Activated CD8-positive, alpha-beta T cell treated with anti-CD3 and anti-CD28 coated beads for 36 hours (primary cell): ENCODE measurements around the gene SPACA6. TPM values are rescaled to one million over a fixed set of nuclear protein-coding genes. Genes with fewer than 3 reads are reported as not detected.

Experiments
- ATAC-seq: fragments of 200-7000 bp; cut with Tn5 transposase; one replicate; pipeline ENCODE4 v1.10.0; 2021; ENCODE audit warnings: mild to moderate bottlenecking, moderate library complexity
- CTCF ChIA-PET: fragments of 350-600 bp; sonication (Branson Sonifier 250); formaldehyde crosslinking; loops from one replicate; lab custom pipeline; 2021; ENCODE audit warnings: antibody characterized with exemption; lab: Charles Lee
- POLR2A ChIA-PET: fragments of 350-600 bp; sonication (Branson Sonifier 250); formaldehyde crosslinking; loops from one replicate; lab custom pipeline; 2021; ENCODE audit warnings: antibody characterized with exemption; lab: Charles Lee
- DNase-seq: peaks from one replicate; pipeline ENCODE4 v3.0.0-alpha.2; 2020
- H3K27ac Mint-ChIP-seq: one replicate; pipeline ENCODE4 v1.8.0; 2021; ENCODE audit warnings: mild to moderate bottlenecking, mixed read lengths
- H3K27me3 Mint-ChIP-seq: one replicate; pipeline ENCODE4 v1.8.0; 2021; ENCODE audit warnings: mixed read lengths
- H3K36me3 Mint-ChIP-seq: one replicate; pipeline ENCODE4 v1.8.0; 2021; ENCODE audit warnings: low read depth, mixed read lengths
- H3K4me1 Mint-ChIP-seq: one replicate; pipeline ENCODE4 v1.8.0; 2021; ENCODE audit warnings: low read depth, mixed read lengths
- H3K4me3 Mint-ChIP-seq: one replicate; pipeline ENCODE4 v1.8.0; 2021; ENCODE audit warnings: mild to moderate bottlenecking, moderate library complexity, mixed read lengths
- H3K9me3 Mint-ChIP-seq: one replicate; pipeline ENCODE4 v1.8.0; 2021; ENCODE audit warnings: mixed read lengths
- CTCF ChIP-seq: fragments of 200-600 bp; IDR thresholded peaks from one replicate; pipeline ENCODE4 v1.8.0; 2022; ENCODE audit warnings: antibody characterized with exemption, mild to moderate bottlenecking
- intact Hi-C: fragments of 100-400 bp; cut with micrococcal nuclease; formaldehyde crosslinking; loops from one replicate; pipeline ENCODE4 v1.10.0; 2022
- total RNA-seq, 2 experiments: library from RNA; stranded (reverse); gene quantifications; one replicate each; pipeline ENCODE4 v1.2.3, GENCODE V29; 2021

SPACA6 gene
- total RNA-seq, 2 experiments from 2014 or later, result 2.4 to 4.6 TPM

DNA sequence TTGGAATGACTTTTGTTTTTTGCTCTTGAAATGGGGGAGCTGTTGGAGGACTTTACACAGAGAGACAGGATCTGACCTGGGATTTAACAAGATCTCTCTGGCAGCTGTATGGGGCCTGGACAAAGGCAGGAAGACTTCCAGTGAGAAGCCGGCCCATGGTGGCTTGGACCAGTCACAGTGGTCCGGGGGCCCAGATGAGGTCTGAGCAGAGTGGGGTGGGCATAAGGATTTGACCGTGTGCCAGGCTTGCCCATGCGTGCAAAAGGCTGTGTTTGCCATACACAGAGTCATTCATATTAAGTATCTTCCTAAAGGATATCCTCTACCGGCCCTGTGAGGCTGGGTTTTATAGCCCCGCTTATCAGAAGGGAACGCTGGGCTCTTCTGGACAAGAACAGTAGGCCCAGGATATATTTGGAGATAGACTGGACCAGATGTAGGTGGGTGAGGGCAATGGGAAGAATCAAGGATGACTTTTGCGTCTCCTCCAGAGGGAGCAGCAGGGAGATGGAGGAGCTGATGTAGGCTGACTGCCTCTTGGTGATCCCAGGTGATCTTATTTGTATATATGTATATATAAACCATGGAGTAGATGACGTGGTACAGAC, 4.1 kb downstream of the SPACA6 start:
- DNase-seq, result no peak
- H3K4me3 Mint-ChIP-seq, result no peak overlapping the region
- intact Hi-C loops, result no loop called here
- no peak overlapping the region for H3K27ac Mint-ChIP-seq
- ChIA-PET POLR2A (no interaction called here), CTCF (no interaction called here)
- H3K4me1 Mint-ChIP-seq, result no peaks in the 10 kb centered on the region
- no peak for TF ChIP-seq CTCF
- peaks cover 2% of the 10 kb centered on the region for H3K9me3 Mint-ChIP-seq
- no peaks in the 10 kb centered on the region for H3K27me3 Mint-ChIP-seq
- H3K36me3 Mint-ChIP-seq, result no peaks in the 10 kb centered on the region
- ATAC-seq, result no peak

DNA sequence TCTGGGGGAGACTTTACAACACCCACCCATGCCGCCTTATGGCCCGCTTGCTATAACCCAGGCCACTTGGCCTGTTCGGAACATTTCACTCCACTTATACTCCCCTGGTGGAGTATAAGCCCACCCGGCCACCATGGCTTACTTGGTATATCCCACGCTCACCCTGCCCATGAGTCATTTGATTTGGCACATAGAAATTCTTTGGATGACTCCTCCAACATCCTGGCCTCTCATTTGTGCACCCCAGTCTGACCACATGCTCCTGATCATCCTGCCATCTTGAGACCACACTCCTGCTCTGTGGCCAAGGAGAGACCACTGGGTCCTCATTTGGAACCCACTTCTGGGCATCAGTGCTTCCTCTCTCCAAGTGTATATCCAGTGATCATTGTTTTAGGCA, 5.2 kb downstream of the SPACA6 start:
- CTCF ChIA-PET, result no interaction called here

GRCh38 chr19:51699170-51699569, 6.0 kb downstream of the SPACA6 start:
- TF ChIP-seq CTCF, result no peak
- DNase-seq (no peak), ATAC-seq (no peak)
- no peak overlapping the region for H3K27ac Mint-ChIP-seq
- H3K27me3 Mint-ChIP-seq, result peaks cover 6% of the 10 kb centered on the region
- ChIA-PET CTCF (no interaction called here), POLR2A (interaction anchor here (1.2 kb wide), 1 partner anchor 10 kb away, joined by 3 read pairs; no protein-coding TSS in a partner anchor)
- peaks cover 12% of the 10 kb centered on the region for H3K4me1 Mint-ChIP-seq
- no peak overlapping the region for H3K4me3 Mint-ChIP-seq
- no peaks in the 10 kb centered on the region for H3K36me3 Mint-ChIP-seq
- intact Hi-C loops, result no loop called here
- peaks cover 2% of the 10 kb centered on the region for H3K9me3 Mint-ChIP-seq

More for the DNA sequence above, 5.2 kb downstream of the SPACA6 start:
- no peak for ATAC-seq
- Mint-ChIP-seq H3K9me3 (peaks cover 2% of the 10 kb centered on the region), H3K27ac (no peak overlapping the region), H3K4me1 (peaks cover 7% of the 10 kb centered on the region), H3K36me3 (no peaks in the 10 kb centered on the region), H3K27me3 (peaks cover 6% of the 10 kb centered on the region), H3K4me3 (no peak overlapping the region)
- no peak for DNase-seq
- POLR2A ChIA-PET, result interaction anchor here (0.7 kb wide), 1 partner anchor 584 kb away, joined by 3 read pairs; no protein-coding TSS in a partner anchor
- intact Hi-C loops, result no loop called here
- TF ChIP-seq CTCF, result no peak

GRCh38 chr19:51701468-51702100, 8.5 kb downstream of the SPACA6 start:
- H3K4me3 Mint-ChIP-seq, result no peak overlapping the region
- CTCF ChIA-PET, result no interaction called here
- intact Hi-C loops, result no loop called here

More at GRCh38 chr19:51701468-51702100, 8.5 kb downstream of the SPACA6 start:
- Mint-ChIP-seq H3K4me1 (peaks cover 24% of the 10 kb centered on the region), H3K9me3 (peaks cover 2% of the 10 kb centered on the region), H3K27ac (no peak overlapping the region), H3K27me3 (peaks cover 6% of the 10 kb centered on the region), H3K36me3 (peaks cover 13% of the 10 kb centered on the region)
- TF ChIP-seq CTCF, result no peak
- POLR2A ChIA-PET, result interaction anchor here (1.0 kb wide), 1 partner anchor 11 kb away, joined by 3 read pairs; no protein-coding TSS in a partner anchor
- no peak for DNase-seq
- ATAC-seq, result no peak
